DND-41 (cell line): ENCODE results near the gene GC.

ENCODE experiments used
- CTCF ChIP-seq: IDR thresholded peaks from 2 replicates; pipeline ENCODE4 v1.5.1; 2012; ENCODE audit warnings: borderline replicate concordance, low read length, moderate library complexity, mild to moderate bottlenecking; ENCODE audit not compliant: poor library complexity, severe bottlenecking; ENCODE audit errors: extremely low read depth
- EZH2 ChIP-seq: IDR thresholded peaks from 3 replicates; pipeline ENCODE4 v1.6.1; 2012; ENCODE audit warnings: borderline replicate concordance, low read depth, mild to moderate bottlenecking, moderate library complexity, low read length, inconsistent platforms; ENCODE audit not compliant: severe bottlenecking

- TF ChIP-seq CTCF (no peak), EZH2 (no peak)
Measured at GRCh38 chr4:71694961-71695360, 88.9 kb downstream of the GC start.
